Stimulated activated CD4-positive, alpha-beta T cell treated with anti-CD3 and anti-CD28 coated beads, TNF-alpha, amount 100 ng/mL, for 48 hours (primary cell): Measurements from ENCODE around the gene ELOVL6.
"Not testable (repeated sequence)": the region's sequence is repeated elsewhere in the genome, so short reads cannot be mapped to it uniquely, and the experiment has no call there.

ENCODE experiments used
- DNase-seq, 3 donors: peaks; one replicate each; pipeline ENCODE4 v3.0.0-alpha.2; 2020; ENCODE audit warnings: low read depth in 3 of 3

Gene ELOVL6

DNA sequence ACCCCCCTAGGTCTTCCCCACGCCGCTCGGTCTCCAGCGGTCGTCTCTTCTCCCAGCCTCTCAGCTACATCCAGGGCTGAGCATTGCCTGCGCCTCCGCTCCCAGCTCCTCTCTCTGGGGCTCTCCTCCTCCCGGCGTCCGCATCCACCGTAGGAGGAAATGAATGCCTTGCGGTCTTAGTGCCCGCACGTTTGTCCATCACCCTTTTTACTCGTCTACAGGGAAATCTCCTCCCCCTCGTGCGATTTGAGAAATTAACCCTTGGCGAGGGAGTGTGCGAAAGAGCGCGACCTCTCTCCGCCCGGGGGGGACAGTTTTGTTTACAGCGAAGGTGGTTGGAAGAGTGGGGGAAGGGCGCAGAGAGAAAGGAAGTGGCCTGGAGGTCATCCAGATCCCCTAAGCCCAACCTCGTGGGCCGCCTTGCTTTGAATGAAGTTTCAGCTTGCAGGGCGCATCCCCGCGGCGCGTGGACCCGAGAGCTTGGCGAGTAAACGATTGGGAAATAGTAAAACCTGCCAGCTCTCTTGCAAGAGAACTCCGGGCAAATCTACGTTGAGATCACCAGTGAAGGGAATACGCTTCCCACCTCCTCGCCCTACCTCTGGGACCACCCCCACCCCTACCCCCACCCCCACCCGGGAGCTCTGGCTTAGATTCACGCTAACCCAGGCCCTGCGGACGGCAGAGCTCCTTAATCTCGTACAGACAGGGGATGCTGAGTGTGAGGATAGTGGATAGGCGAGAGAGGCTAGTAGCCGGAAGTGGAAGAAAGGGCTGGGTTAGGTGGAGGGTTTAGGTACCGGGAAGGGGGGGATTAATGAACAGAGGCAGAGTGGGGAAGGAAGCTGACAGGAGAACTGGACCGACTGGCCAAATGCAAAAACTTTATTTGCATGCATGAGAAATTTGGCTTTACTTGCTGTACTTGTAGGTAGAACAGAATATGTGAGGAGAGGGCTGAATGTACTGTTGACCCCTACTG, at the start of gene ELOVL6:
ELOVL6 (minus strand) TSS at position 181 of the 982 bp plus-strand sequence. CDS start 280 bp downstream, outside the sequence.
- DNase-seq: peak in 1 of 3 donors; percentile 22

DNA sequence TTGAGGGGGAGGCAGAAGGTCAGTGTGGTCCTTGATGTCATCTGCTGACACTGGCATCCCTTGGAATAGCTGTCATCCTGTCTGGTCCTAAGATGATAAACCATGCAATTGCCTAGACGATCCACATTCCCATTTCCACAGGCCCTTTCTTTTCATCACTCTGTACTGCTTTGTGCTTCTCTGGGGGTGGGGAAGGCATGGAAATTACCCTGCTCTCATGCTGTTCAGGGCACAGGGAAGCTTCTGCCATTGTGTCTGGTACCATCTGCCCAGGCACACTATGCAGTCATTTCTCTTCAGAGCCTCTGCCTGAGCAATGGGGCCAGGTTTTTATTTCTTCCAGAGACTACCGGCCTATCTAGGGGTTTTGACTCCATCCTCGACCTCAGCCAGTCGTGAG, 49.7 kb upstream of the ELOVL6 start:
- no peak for DNase-seq

- no peak for DNase-seq
These were observed 49.2 kb upstream of the ELOVL6 start for GRCh38 chr4:110247591-110247990.

- no peak for DNase-seq
These were observed 47.2 kb upstream of the ELOVL6 start for GRCh38 chr4:110245577-110245976.

DNA sequence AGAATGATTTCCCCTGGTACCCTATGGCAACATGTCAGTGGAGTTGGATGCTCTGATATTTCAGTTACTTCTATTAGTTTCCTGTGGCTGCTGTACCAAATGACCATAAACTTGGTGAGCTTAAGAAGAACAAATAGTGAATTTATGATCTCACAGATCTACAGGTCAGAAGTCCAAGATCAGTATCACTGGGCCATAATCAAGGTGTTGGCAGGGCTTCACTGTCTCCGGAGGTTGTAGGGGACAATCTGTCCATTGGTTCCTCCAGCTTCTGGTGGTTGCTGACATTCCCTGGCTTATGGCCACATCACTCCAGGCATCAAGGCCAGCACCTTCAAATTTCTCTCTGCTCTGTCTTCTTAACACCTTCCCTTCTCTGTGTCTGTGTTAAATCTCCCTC, 37.9 kb upstream of the ELOVL6 start:
- DNase-seq: no peak

GRCh38 chr4:110233581-110233980, 35.2 kb upstream of the ELOVL6 start:
- DNase-seq: not testable (repeated sequence)

DNA sequence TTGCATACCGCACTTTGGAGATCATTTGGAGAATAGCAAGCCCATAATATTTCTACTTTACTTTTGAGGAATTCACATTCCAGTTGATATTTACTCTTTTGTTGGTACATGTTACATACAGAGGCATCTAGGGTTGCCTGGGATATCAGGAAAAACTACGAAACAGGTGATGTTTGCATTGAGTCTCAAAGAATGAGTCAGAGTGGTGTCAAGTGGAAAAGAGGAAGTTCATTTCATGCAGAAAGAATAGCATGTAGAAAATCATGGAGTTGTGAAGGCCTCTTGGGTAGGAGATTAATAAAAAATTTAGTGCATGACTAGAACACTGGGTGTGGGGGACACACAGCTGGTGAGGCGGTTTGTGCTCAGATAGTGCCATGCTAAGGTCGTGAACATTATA, 33.5 kb upstream of the ELOVL6 start:
- no peak for DNase-seq

DNA sequence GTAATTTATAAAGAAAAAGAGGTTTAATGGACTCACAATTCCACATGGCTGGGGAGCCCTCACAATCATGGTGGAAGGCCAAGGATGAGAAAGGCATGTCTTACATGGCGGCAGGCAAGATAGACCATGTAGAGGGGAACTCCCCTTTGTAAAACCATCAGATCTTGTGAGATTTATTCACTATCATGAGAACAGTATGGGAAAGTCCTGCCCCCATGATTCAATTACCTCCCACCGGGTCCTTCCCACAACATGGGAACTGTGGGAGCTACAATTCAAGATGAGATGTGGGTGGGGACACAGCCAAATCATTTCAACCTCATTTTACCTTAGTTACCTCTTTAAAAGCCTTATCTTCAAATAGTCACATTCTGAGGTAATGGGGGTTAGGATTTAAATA, 30.9 kb upstream of the ELOVL6 start:
- DNase-seq: no peak

- no peak for DNase-seq
These were observed 26.4 kb upstream of the ELOVL6 start for GRCh38 chr4:110224812-110225211.

DNA sequence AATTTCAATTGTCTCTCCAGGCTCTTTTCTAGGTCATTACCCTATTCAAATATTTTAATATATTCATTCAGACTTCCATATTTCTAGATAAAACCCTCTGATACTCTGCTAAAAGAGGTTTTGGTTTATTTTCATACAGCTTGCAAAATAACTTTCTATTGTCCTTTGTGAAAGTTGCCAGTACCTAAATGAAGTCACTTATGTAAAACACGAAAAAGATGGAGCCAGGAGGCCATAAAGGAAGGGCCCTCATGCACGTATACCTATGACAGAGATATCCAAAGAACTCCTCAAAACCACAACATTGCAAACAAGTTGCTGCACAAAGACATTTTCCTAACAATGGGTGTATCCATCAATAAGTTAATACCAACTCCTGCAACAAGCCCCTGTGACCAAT, 25.7 kb upstream of the ELOVL6 start:
- DNase-seq: no peak

GRCh38 chr4:110218935-110219334, 20.5 kb upstream of the ELOVL6 start:
- not testable (repeated sequence) for DNase-seq

- not testable (repeated sequence) for DNase-seq
These were observed 18.8 kb upstream of the ELOVL6 start for GRCh38 chr4:110217181-110217580.

DNA sequence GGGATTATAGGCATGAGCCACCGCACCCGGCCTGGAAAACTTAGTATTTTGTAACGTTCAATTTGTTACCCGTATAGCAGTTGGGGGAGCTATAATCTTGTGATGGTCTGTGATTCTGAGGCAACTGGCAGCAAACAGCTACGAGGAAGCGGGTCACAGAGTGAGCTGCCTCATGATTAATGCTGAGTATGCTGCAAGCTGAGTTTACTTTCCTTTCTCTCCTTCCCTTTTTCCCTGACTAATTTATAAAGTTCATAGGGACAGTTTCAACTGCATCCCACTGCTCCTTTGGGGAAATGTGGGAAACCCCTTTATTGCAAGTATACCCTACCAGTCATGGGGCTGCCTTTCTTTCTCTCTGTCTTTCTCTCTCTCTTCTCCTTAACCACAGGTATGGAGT, 17.7 kb upstream of the ELOVL6 start:
- no peak for DNase-seq

GRCh38 chr4:110211770-110212061, 13.3 kb upstream of the ELOVL6 start:
- DNase-seq: no peak

- DNase-seq: peak in 1 of 3 donors; percentile 7
These were observed 12.8 kb upstream of the ELOVL6 start for GRCh38 chr4:110211007-110211769.

GRCh38 chr4:110208419-110208818, 10.0 kb upstream of the ELOVL6 start:
- no peak for DNase-seq

- DNase-seq: no peak
These were observed 8.8 kb upstream of the ELOVL6 start for GRCh38 chr4:110207233-110207632.

DNA sequence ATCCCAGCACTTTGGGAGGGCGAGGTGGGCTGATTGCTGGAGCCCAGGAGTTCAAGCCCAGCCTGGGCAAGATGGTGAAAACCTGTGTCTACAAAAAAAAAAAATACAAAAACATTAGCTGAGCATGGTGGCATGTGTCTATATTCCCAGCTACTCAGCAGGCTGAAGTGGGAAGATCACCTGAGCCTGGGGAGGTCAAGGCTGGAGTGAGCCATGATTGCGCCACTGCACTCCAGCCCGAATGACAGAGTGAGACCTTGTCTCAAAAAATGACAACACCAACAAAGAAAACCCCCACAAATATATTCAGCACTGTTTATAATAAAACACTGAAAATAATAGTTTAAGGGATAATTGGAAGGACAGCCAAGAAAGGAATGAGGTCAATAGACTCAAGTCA, 3.6 kb upstream of the ELOVL6 start:
- no peak for DNase-seq

DNA sequence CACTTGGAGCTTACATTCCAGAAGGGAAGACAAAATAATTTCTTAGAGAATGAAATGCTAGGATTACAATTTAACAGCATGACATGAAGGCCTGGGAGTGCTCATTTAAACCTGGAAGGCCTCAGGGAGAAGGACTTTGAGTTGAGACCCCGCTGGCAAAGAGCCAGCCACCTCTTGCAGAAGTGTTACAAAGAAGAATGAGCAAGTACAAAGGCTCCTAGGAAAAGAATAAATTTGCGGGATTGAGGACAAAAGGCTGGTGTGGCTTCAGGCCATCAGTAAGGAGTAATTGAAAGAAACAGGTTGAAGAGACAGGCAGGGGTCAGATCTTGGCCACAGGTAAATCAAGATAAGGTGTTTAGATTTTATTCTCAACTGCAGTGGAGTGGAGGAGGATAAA, 3.1 kb upstream of the ELOVL6 start:
- no peak for DNase-seq

DNA sequence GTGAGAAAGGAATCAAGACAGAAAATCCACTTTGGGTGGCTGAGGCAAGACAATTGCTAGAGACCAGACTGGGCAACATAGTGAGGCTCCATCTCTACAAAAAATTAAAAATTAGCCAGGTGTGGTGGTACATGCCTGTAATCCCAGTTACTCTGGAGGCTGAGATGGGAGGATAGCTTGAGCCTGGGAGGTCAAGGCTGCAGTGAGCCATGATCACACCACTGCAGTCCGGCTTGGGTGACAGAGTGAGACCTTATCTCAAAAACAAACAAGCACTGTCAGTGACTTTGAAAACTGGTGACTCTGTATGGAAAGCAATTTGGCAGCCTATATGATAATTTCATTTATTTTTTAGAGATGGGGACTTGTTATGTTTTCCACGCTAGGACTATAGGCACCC, 2.3 kb upstream of the ELOVL6 start:
- no peak for DNase-seq

GRCh38 chr4:110198049-110198434, 373 bp downstream of the ELOVL6 start:
- DNase-seq: peak in 1 of 3 donors; percentile 11

- peak in 2 of 3 donors; percentile 42 to 44 for DNase-seq
These were observed 829 bp downstream of the ELOVL6 start for GRCh38 chr4:110197529-110198042.
